HG03469 (cell line): Measurements from ENCODE around the gene ATP6V1B1.

Experiments
- ATAC-seq: cut with Tn5 transposase; IDR thresholded peaks from one replicate; pipeline ENCODE4 v1.9.1; 2021; ENCODE audit warnings: mild to moderate bottlenecking, moderate library complexity, moderate number of reproducible peaks; ENCODE audit not compliant: unreplicated experiment

The ATP6V1B1 gene

GRCh38 chr2:70901227-70902066 is 34.3 kb upstream of the ATP6V1B1 start:
- ATAC-seq: no peak

- no peak for ATAC-seq
Measured at GRCh38 chr2:70902067-70902442, 33.6 kb upstream of the ATP6V1B1 start.

- no peak for ATAC-seq
Measured at GRCh38 chr2:70902579-70902978, 33.1 kb upstream of the ATP6V1B1 start.

GRCh38 chr2:70903171-70903570 is 32.5 kb upstream of the ATP6V1B1 start:
- no peak for ATAC-seq

- ATAC-seq: no peak
Measured at GRCh38 chr2:70903641-70904340, 31.9 kb upstream of the ATP6V1B1 start.

GRCh38 chr2:70904371-70905216 is 31.1 kb upstream of the ATP6V1B1 start:
- no peak for ATAC-seq

- no peak for ATAC-seq
Measured at GRCh38 chr2:70905443-70906421, 30.0 kb upstream of the ATP6V1B1 start.

- no peak for ATAC-seq
Measured at GRCh38 chr2:70906439-70907005, 29.2 kb upstream of the ATP6V1B1 start.

- no peak for ATAC-seq
Measured at GRCh38 chr2:70907130-70908057, 28.3 kb upstream of the ATP6V1B1 start.

GRCh38 chr2:70916291-70916690 is 19.4 kb upstream of the ATP6V1B1 start:
- no peak for ATAC-seq

- no peak for ATAC-seq
Measured at GRCh38 chr2:70918016-70918415, 17.7 kb upstream of the ATP6V1B1 start.

- no peak for ATAC-seq
Measured at GRCh38 chr2:70919672-70920366, 15.9 kb upstream of the ATP6V1B1 start.

GRCh38 chr2:70920367-70920715 is 15.4 kb upstream of the ATP6V1B1 start:
- ATAC-seq: no peak

GRCh38 chr2:70921031-70921430 is 14.7 kb upstream of the ATP6V1B1 start:
- ATAC-seq: no peak

- no peak for ATAC-seq
Measured at GRCh38 chr2:70921839-70922234, 13.9 kb upstream of the ATP6V1B1 start.

GRCh38 chr2:70922235-70923234 is 13.2 kb upstream of the ATP6V1B1 start:
- ATAC-seq: no peak

- no peak for ATAC-seq
Measured at GRCh38 chr2:70923378-70924015, 12.2 kb upstream of the ATP6V1B1 start.
